SK-N-SH treated with all-trans-retinoic acid at 6 μM for 48 hours (cell line): ENCODE results near the gene LMO7.

ENCODE experiments used
- ARNTL ChIP-seq: fragments of 450-650 bp; formaldehyde crosslinking; IDR thresholded peaks from 2 replicates; pipeline ENCODE4 v1.5.0; 2020; ENCODE audit warnings: low read depth, mild to moderate bottlenecking, moderate library complexity, borderline replicate concordance
- OSR1 ChIP-seq: fragments of 250-450 bp; sonication (Bioruptor Pico); IDR thresholded peaks from 2 replicates; pipeline ENCODE4 v1.8.0; 2022; ENCODE audit warnings: moderate library complexity, mild to moderate bottlenecking, inconsistent platforms
- PPARA ChIP-seq: fragments of 250-450 bp; sonication (Bioruptor Pico); IDR thresholded peaks from 2 replicates; pipeline ENCODE4 v1.5.0; 2020; ENCODE audit warnings: mild to moderate bottlenecking, borderline replicate concordance
- RARB ChIP-seq: fragments of 250-450 bp; sonication (Bioruptor Pico); IDR thresholded peaks from 2 replicates; pipeline ENCODE4 v1.8.0; 2021; ENCODE audit warnings: mild to moderate bottlenecking, moderate library complexity
- ZFP3 ChIP-seq: fragments of 250-450 bp; sonication (Bioruptor Pico); IDR thresholded peaks from 2 replicates; pipeline ENCODE4 v1.5.0; 2020; ENCODE audit warnings: mild to moderate bottlenecking, moderate library complexity
- ZNF8 ChIP-seq: fragments of 450-650 bp; formaldehyde crosslinking; IDR thresholded peaks from 2 replicates; pipeline ENCODE4 v1.5.0; 2020; ENCODE audit warnings: mild to moderate bottlenecking, moderate library complexity
- TF ChIP-seq, protein P1 (sequence below): fragments of 250-450 bp; sonication (Bioruptor Pico); IDR thresholded peaks from 2 replicates; pipeline ENCODE4 v1.8.0; 2020; ENCODE audit warnings: mild to moderate bottlenecking, moderate library complexity, borderline replicate concordance

DNA sequence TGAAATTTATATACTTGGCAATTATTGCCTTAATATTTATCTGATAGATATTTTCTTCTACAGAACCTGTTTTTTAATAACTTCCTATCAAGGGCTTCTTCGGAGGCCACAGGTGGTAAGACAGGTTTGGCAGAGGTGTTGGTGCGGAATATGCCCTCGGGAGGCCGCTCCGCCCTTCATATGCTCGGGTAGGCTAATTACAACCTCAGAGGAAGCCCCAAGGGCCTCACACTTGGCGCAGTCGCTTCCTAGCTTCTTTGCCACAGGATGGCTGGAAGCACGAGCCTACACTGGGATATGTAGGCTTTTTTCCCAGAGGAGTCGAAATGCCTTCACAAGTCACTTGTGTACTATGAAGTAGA, 68.8 kb downstream of the LMO7 start:
- TF ChIP-seq PPARA (no peak), ARNTL (no peak), ZFP3 (CRISPR knock-in tag) (no peak), OSR1 (no peak), ZNF8 (CRISPR knock-in tag) (no peak), RARB (CRISPR knock-in tag) (no peak)
- TF ChIP-seq, protein P1, sequence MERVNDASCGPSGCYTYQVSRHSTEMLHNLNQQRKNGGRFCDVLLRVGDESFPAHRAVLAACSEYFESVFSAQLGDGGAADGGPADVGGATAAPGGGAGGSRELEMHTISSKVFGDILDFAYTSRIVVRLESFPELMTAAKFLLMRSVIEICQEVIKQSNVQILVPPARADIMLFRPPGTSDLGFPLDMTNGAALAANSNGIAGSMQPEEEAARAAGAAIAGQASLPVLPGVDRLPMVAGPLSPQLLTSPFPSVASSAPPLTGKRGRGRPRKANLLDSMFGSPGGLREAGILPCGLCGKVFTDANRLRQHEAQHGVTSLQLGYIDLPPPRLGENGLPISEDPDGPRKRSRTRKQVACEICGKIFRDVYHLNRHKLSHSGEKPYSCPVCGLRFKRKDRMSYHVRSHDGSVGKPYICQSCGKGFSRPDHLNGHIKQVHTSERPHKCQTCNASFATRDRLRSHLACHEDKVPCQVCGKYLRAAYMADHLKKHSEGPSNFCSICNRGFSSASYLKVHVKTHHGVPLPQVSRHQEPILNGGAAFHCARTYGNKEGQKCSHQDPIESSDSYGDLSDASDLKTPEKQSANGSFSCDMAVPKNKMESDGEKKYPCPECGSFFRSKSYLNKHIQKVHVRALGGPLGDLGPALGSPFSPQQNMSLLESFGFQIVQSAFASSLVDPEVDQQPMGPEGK (CRISPR knock-in tag): no peak
